PC-3 (cell line): Measurements from ENCODE around the gene TRIM28. TPM values are rescaled to one million over a fixed set of nuclear protein-coding genes. Genes with fewer than 3 reads are reported as not detected.
A peak's percentile ranks its signal among the peaks of the same experiment; 100 is the strongest.

Experiments
- ATAC-seq: fragments of 200-7000 bp; cut with Tn5 transposase; 2 replicates; pipeline ENCODE4 v1.9.1; 2020; ENCODE audit warnings: mild to moderate bottlenecking, moderate library complexity
- BruUV-seq: library from RNA; stranded (reverse); fragments of 400-500 nt; replicated peaks from 2 replicates; lab custom pipeline; 2021; lab: Mats Ljungman, UMichigan
- CTCF ChIA-PET: fragments of 300-600 bp; sonication (Branson Sonifier 250); formaldehyde crosslinking; loops from one replicate; lab custom pipeline; 2022; ENCODE audit warnings: antibody characterized with exemption; lab: Charles Lee
- POLR2A ChIA-PET: fragments of 300-600 bp; sonication (Branson Sonifier 250); formaldehyde crosslinking; loops from one replicate; lab custom pipeline; 2022; ENCODE audit warnings: antibody characterized with exemption; ENCODE audit not compliant: unreplicated experiment; lab: Charles Lee
- DNase-seq: peaks from one replicate; pipeline ENCODE4 v3.0.0-alpha.2; 2015
- H2AFZ ChIP-seq: fragments of 300-600 bp; sonication (generic); 2 replicates; pipeline ENCODE4 v1.6.0; 2016; ENCODE audit warnings: antibody characterized with exemption, low read length
- H3F3A ChIP-seq: fragments of 300-600 bp; sonication (generic); one replicate; pipeline ENCODE4 v1.6.0; 2017; ENCODE audit warnings: antibody characterized with exemption, low read length, control low read depth, mild to moderate bottlenecking; ENCODE audit not compliant: unreplicated experiment
- H3K27ac ChIP-seq: fragments of 300-600 bp; sonication (generic); 2 replicates; pipeline ENCODE4 v1.5.1; 2016; ENCODE audit warnings: mild to moderate bottlenecking, low read length
- H3K27me3 ChIP-seq: fragments of 300-600 bp; sonication (generic); 2 replicates; pipeline ENCODE4 v1.6.1; 2016; ENCODE audit warnings: low read length, mixed read lengths
- H3K36me3 ChIP-seq: fragments of 300-600 bp; sonication (generic); 2 replicates; pipeline ENCODE4 v1.6.1; 2016; ENCODE audit warnings: low read depth, mixed run types, low read length, mixed read lengths
- H3K4me1 ChIP-seq: fragments of 300-600 bp; sonication (generic); 2 replicates; pipeline ENCODE4 v1.5.1; 2016; ENCODE audit warnings: low read length; ENCODE audit not compliant: insufficient read depth
- H3K4me2 ChIP-seq: fragments of 300-600 bp; sonication (generic); 2 replicates; pipeline ENCODE4 v1.6.0; 2016; ENCODE audit warnings: low read length
- H3K4me3 ChIP-seq: fragments of 300-600 bp; sonication (generic); 2 replicates; pipeline ENCODE4 v1.5.1; 2016; ENCODE audit warnings: mild to moderate bottlenecking, low read length, mixed read lengths
- H3K79me2 ChIP-seq: fragments of 300-600 bp; sonication (generic); 2 replicates; pipeline ENCODE4 v1.6.1; 2017; ENCODE audit warnings: low read length, mixed read lengths
- H3K9ac ChIP-seq: fragments of 300-600 bp; sonication (generic); 2 replicates; pipeline ENCODE4 v1.6.0; 2016; ENCODE audit warnings: mild to moderate bottlenecking, low read length
- H3K9me2 ChIP-seq: fragments of 300-600 bp; sonication (generic); replicated peaks from 2 replicates; pipeline ENCODE4 v1.6.1; 2016; ENCODE audit warnings: mixed run types, low read length, mixed read lengths
- H3K9me3 ChIP-seq: fragments of 300-600 bp; sonication (generic); 2 replicates; pipeline ENCODE4 v1.6.1; 2016; ENCODE audit warnings: low read length, mixed read lengths
- H4K20me1 ChIP-seq: fragments of 300-600 bp; sonication (generic); 2 replicates; pipeline ENCODE4 v1.6.1; 2016; ENCODE audit warnings: low read length, mixed read lengths
- EZH2 ChIP-seq: fragments of 300-600 bp; sonication (generic); IDR thresholded peaks from one replicate; pipeline ENCODE4 v1.6.1; 2017; ENCODE audit warnings: antibody characterized with exemption, mild to moderate bottlenecking, low read length; ENCODE audit not compliant: unreplicated experiment
- EZH2phosphoT487 ChIP-seq: fragments of 300-600 bp; sonication (generic); IDR thresholded peaks from 2 replicates; pipeline ENCODE4 v1.6.1; 2018; ENCODE audit warnings: mild to moderate bottlenecking, antibody characterized with exemption, low read length, borderline replicate concordance
- intact Hi-C: fragments of 100-400 bp; cut with micrococcal nuclease; formaldehyde crosslinking; loops from 2 replicates; pipeline ENCODE4 v1.9.0; 2023
- total RNA-seq: library from RNA; depleted of rRNA; stranded (reverse); fragments of >200 nt; gene quantifications from 2 replicates; pipeline ENCODE4 v1.2.3, GENCODE V29; 2014
- TF ChIP-seq, protein P1 (sequence below): fragments of 300-600 bp; sonication (generic); conservative IDR thresholded peaks from 2 replicates; pipeline ENCODE4 v1.5.1; 2017; ENCODE audit warnings: antibody characterized with exemption, low read depth, mild to moderate bottlenecking, low read length

The TRIM28 gene
- total RNA-seq, 1 experiment from 2014 or later: 1,169 TPM

DNA sequence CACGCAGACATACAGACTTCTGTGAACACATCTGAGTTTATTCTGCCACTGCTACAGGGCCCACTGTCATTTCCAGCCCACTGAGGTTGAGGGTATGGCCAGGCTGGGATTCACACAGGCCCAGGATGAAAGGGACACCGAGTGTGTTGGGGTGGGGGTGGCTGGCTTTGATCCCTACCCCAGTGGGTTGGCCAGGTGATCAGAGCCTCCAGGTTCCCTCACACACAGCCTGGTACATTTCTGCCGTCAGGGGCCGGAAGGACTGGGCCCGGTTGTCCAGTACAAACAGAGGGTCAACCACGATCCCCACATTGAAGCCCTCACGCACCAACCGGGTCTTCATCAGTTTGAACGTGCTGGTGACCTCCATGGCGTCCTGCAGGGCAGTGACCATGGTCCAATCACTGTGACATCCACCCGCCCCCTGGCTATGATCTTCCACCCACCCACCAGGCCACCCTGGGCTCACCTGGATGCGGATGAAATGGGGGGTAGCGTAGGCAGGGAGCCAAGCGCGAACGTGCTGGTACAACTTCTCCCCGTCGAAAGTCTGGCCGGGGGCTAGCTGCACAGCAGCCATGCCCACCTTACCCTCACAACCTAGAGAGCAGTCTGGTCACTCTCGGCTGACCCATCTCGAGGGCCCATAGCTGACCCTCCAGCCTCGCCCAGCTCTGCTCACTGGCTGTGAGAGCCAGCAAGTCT is 45.4 kb upstream of the TRIM28 start:
- intact Hi-C loops: loop anchor here (1.0 kb wide), 2 partner anchors 21 to 61 kb away; partner anchors contain the start of gene ZBTB45
- H2AFZ ChIP-seq: peak overlapping the region; percentile 65
- peaks cover 21% of the 10 kb centered on the region for H3K4me1 ChIP-seq
- no peaks in the 10 kb centered on the region for H4K20me1 ChIP-seq
- CTCF ChIA-PET: no interaction called here
- POLR2A ChIA-PET: no interaction called here
- H3K27ac ChIP-seq: 0 out of 2 replicates have a peak overlapping the region, but pooled peaks have one; percentile 0
- DNase-seq (no peak), ATAC-seq (no peak; the same call in 1 of the 2 replicates)
- H3K27me3 ChIP-seq: no peaks in the 10 kb centered on the region
- H3K9me2 ChIP-seq: no peaks in the 10 kb centered on the region
- no peaks in the 10 kb centered on the region for H3F3A ChIP-seq
- TF ChIP-seq, protein P1, sequence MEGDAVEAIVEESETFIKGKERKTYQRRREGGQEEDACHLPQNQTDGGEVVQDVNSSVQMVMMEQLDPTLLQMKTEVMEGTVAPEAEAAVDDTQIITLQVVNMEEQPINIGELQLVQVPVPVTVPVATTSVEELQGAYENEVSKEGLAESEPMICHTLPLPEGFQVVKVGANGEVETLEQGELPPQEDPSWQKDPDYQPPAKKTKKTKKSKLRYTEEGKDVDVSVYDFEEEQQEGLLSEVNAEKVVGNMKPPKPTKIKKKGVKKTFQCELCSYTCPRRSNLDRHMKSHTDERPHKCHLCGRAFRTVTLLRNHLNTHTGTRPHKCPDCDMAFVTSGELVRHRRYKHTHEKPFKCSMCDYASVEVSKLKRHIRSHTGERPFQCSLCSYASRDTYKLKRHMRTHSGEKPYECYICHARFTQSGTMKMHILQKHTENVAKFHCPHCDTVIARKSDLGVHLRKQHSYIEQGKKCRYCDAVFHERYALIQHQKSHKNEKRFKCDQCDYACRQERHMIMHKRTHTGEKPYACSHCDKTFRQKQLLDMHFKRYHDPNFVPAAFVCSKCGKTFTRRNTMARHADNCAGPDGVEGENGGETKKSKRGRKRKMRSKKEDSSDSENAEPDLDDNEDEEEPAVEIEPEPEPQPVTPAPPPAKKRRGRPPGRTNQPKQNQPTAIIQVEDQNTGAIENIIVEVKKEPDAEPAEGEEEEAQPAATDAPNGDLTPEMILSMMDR: no peak
- TF ChIP-seq EZH2phosphoT487 (no peak), EZH2 (no peak)
- H3K4me2 ChIP-seq: peak overlapping the region; percentile 85
- TSS peak; percentile 74 for BruUV-seq
- H3K4me3 ChIP-seq: peak overlapping the region; percentile 69
- H3K9me3 ChIP-seq: no peaks in the 10 kb centered on the region
- H3K36me3 ChIP-seq: no peaks in the 10 kb centered on the region
- H3K9ac ChIP-seq: peak overlapping the region; percentile 77
- H3K79me2 ChIP-seq: peaks cover 33% of the 10 kb centered on the region

DNA sequence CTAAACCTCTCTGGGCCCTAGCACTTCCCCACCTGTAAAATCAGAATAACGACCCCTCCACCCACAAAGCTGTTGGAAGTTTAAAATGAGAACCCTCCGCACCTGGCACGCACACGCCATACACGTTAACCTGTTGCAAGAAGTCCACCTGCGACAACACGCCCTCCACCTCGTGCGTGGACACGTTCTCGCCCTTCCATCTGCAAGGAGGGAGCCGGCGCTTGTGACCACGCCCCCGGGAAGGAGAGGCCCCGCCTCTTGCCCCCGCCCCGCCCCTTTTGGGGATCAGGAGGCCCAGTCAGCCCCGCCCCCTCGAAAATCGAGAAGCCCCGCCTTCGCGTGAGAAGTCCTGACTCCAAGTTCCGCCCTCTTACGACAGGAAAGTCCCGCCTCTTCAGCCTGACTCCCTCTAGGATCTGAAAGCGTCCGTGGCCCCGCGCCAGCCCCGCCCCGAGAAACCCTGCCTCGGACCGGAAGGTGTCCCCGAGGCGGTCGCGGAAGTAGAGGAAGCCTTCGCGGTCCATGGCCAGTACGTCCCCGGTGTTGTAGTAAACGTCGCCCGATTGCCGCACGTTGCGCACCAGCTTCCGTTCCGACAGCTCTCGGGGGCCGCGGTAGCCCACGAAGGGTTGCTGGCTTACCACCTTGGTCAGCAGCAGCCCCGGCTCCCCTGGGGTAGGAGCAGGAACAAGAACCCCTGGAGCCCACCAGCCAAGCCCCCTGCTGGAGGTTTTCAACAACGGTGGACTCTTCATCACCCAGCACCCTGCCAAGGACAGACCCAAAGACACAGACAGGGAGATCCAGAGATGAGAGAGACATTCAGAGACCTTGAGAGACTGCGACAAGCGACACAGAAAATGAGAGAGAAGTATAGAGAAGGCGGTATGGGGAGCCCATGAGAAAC is 44.6 kb upstream of the TRIM28 start:
- ChIA-PET CTCF (interaction anchor here (0.6 kb wide), 1 partner anchor 127 kb away, joined by 3 read pairs; no protein-coding TSS in a partner anchor), POLR2A (no interaction called here)
- Histone ChIP-seq H3K4me1 (peaks cover 21% of the 10 kb centered on the region), H3K27me3 (no peaks in the 10 kb centered on the region), H3K36me3 (no peaks in the 10 kb centered on the region), H3K79me2 (peaks cover 32% of the 10 kb centered on the region), H3K9ac (peak overlapping the region; percentile 77), H3K27ac (peak overlapping the region; percentile 29), H3K4me2 (peak overlapping the region; percentile 85), H4K20me1 (no peaks in the 10 kb centered on the region), H2AFZ (peak overlapping the region; percentile 97), H3K9me2 (no peaks in the 10 kb centered on the region), H3K9me3 (no peaks in the 10 kb centered on the region), H3F3A (no peaks in the 10 kb centered on the region), H3K4me3 (peak overlapping the region; percentile 69)
- intact Hi-C loops: loop anchor here (1.0 kb wide), 2 partner anchors 20 to 60 kb away; partner anchors contain the start of gene ZBTB45
- ATAC-seq: peak; percentile 98
- DNase-seq: peak; percentile 100
- TF ChIP-seq, protein P1: 0 out of 2 replicates have a peak, but pooled peaks have one; percentile 28
- TF ChIP-seq EZH2: no peak
- TSS peak; percentile 93 for BruUV-seq
